ENCODE data around the gene MAMDC2. TPM values are rescaled to one million over a fixed set of nuclear protein-coding genes. Genes with fewer than 3 reads are reported as not detected.
A peak's percentile ranks its signal among the peaks of the same experiment; 100 is the strongest.

MAMDC2 gene
- total RNA-seq, 1 donor = 0.45 TPM

- DNase-seq (ENCODE audit: low read depth) = peak; percentile 56
Measured at GRCh38 chr9:70003901-70004714, 39.5 kb upstream of the MAMDC2 start.

GRCh38 chr9:70006306-70006705 is 37.3 kb upstream of the MAMDC2 start:
- no peak for TF ChIP-seq CTCF (IDR thresholded peaks at IDR 0.05; ENCODE audit: insufficient read depth, low read length)
- DNase-seq (ENCODE audit: low read depth) = peak; percentile 25

More at GRCh38 chr9:70003901-70004714, 39.5 kb upstream of the MAMDC2 start:
- no peak for TF ChIP-seq CTCF (IDR thresholded peaks at IDR 0.05; ENCODE audit: insufficient read depth, low read length)
- H3K4me3 ChIP-seq (ENCODE audit: low read depth, low read length) = no peak overlapping the region

GRCh38 chr9:70007831-70008230 is 35.8 kb upstream of the MAMDC2 start:
- DNase-seq (ENCODE audit: low read depth) = no peak
- no peak overlapping the region for H3K4me3 ChIP-seq (ENCODE audit: low read depth, low read length)
- TF ChIP-seq CTCF (IDR thresholded peaks at IDR 0.05; ENCODE audit: insufficient read depth, low read length) = no peak

More at GRCh38 chr9:70006306-70006705, 37.3 kb upstream of the MAMDC2 start:
- H3K4me3 ChIP-seq (ENCODE audit: low read depth, low read length) = no peak overlapping the region

- H3K4me3 ChIP-seq (ENCODE audit: low read depth, low read length) = no peak overlapping the region
- peak; percentile 61 for DNase-seq (ENCODE audit: low read depth)
- TF ChIP-seq CTCF (IDR thresholded peaks at IDR 0.05; ENCODE audit: insufficient read depth, low read length) = no peak
Measured at GRCh38 chr9:70010015-70010414, 33.6 kb upstream of the MAMDC2 start.

GRCh38 chr9:70011366-70011765 is 32.3 kb upstream of the MAMDC2 start:
- no peak overlapping the region for H3K4me3 ChIP-seq (ENCODE audit: low read depth, low read length)

GRCh38 chr9:70012569-70012968 is 31.1 kb upstream of the MAMDC2 start:
- no peak for DNase-seq (ENCODE audit: low read depth)
- H3K4me3 ChIP-seq (ENCODE audit: low read depth, low read length) = no peak overlapping the region
- TF ChIP-seq CTCF (IDR thresholded peaks at IDR 0.05; ENCODE audit: insufficient read depth, low read length) = no peak

More at GRCh38 chr9:70011366-70011765, 32.3 kb upstream of the MAMDC2 start:
- no peak for TF ChIP-seq CTCF (IDR thresholded peaks at IDR 0.05; ENCODE audit: insufficient read depth, low read length)
- DNase-seq (ENCODE audit: low read depth) = no peak

Data from fibroblast of the aortic adventitia (primary cell).